Parathyroid adenoma (tissue), 2 donors: ENCODE measurements around the gene TMEM45B.
"Not testable (repeated sequence)": the region's sequence is repeated elsewhere in the genome, so short reads cannot be mapped to it uniquely, and the experiment has no call there.

ENCODE experiments used
- H2AFZ ChIP-seq: fragments of 300-600 bp; sonication (generic); one replicate; pipeline ENCODE4 v1.7.0; 2017; ENCODE audit warnings: antibody characterized with exemption, mild to moderate bottlenecking
- H3K27ac ChIP-seq: fragments of 300-600 bp; sonication (generic); one replicate; pipeline ENCODE4 v1.7.0; 2017
- H3K27me3 ChIP-seq: fragments of 300-600 bp; sonication (generic); one replicate; pipeline ENCODE4 v1.7.0; 2017; ENCODE audit warnings: low read length; ENCODE audit not compliant: control insufficient read depth, insufficient read depth
- H3K36me3 ChIP-seq: fragments of 300-600 bp; sonication (generic); one replicate; pipeline ENCODE4 v1.7.0; 2017; ENCODE audit warnings: low read length; ENCODE audit not compliant: control insufficient read depth, insufficient read depth
- H3K4me1 ChIP-seq: fragments of 300-600 bp; sonication (generic); one replicate; pipeline ENCODE4 v1.7.0; 2017; ENCODE audit warnings: control low read depth
- H3K4me2 ChIP-seq: fragments of 300-600 bp; sonication (generic); one replicate; pipeline ENCODE4 v1.7.0; 2017; ENCODE audit warnings: low read length
- H3K4me3 ChIP-seq: fragments of 300-600 bp; sonication (generic); one replicate; pipeline ENCODE4 v1.7.0; 2017; ENCODE audit warnings: low read depth, low read length
- H3K79me2 ChIP-seq: fragments of 300-600 bp; sonication (generic); one replicate; pipeline ENCODE4 v1.7.0; 2017; ENCODE audit warnings: control low read depth
- H3K9ac ChIP-seq: fragments of 300-600 bp; sonication (generic); one replicate; pipeline ENCODE4 v1.7.0; 2017; ENCODE audit warnings: mild to moderate bottlenecking
- H3K9me3 ChIP-seq: fragments of 300-600 bp; sonication (generic); one replicate; pipeline ENCODE4 v1.7.0; 2017; ENCODE audit warnings: low read length; ENCODE audit not compliant: control insufficient read depth
- CTCF ChIP-seq: fragments of 300-600 bp; sonication (generic); IDR thresholded peaks from one replicate; pipeline ENCODE4 v1.7.0; 2017; ENCODE audit warnings: antibody characterized with exemption, mild to moderate bottlenecking
- donor health status: primary hyperparathyroidism.

Gene TMEM45B

GRCh38 chr11:129856036-129856435 lies 40.4 kb downstream of the TMEM45B start:
- no peak overlapping the region for H3K9ac ChIP-seq
- H2AFZ ChIP-seq, result no peak overlapping the region
- no peak overlapping the region for H3K27ac ChIP-seq
- H3K27me3 ChIP-seq, result no peaks in the 10 kb centered on the region
- no peaks in the 10 kb centered on the region for H3K79me2 ChIP-seq
- no peak overlapping the region for H3K4me2 ChIP-seq
- TF ChIP-seq CTCF, result no peak
- H3K36me3 ChIP-seq, result no peaks in the 10 kb centered on the region
- no peaks in the 10 kb centered on the region for H3K9me3 ChIP-seq
- H3K4me3 ChIP-seq, result no peak overlapping the region
- no peaks in the 10 kb centered on the region for H3K4me1 ChIP-seq

DNA sequence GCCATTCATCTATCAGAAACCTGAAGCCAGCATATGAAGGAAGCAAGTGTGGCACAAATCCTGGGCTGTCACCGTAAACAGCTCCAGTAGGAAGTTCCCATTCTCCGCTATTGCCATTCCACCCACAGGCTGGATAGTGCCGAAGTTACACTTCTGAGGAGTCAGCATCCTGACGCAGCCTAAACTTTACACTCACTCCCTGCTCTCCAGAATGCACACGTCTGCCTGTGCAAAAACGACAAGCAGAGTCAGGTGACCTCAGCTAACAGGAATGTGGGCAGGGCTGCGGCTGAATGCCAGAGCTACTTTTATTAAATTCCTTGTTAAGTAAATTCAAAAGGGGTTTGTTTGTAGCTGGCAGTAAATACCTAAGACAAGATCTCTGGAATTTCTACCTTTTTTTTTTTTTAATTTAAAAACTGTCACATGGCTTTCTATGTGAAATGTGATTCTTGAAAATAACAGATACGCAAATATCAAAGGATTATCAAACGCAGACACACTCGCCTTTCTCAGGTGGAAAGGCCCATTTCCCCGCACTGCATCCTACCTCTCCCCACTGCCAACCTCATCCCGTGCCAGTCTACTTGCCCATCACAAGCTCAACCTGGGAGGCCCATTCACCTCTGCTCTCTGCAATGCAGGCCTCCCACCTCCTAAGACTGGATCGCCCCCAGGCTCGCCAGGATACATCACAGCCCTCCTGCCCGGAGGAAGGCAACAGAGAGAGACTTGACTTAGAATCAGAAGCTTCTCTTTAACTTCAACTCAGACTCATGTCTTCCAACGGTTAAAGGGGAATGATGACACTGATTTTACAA lies 46.3 kb downstream of the TMEM45B start:
- H2AFZ ChIP-seq, result no peak overlapping the region
- H3K79me2 ChIP-seq, result no peaks in the 10 kb centered on the region
- no peaks in the 10 kb centered on the region for H3K9me3 ChIP-seq
- H3K9ac ChIP-seq, result no peak overlapping the region
- TF ChIP-seq CTCF, result no peak
- H3K36me3 ChIP-seq, result no peaks in the 10 kb centered on the region
- H3K27ac ChIP-seq, result no peak overlapping the region
- H3K4me1 ChIP-seq, result no peaks in the 10 kb centered on the region
- no peak overlapping the region for H3K4me3 ChIP-seq
- no peaks in the 10 kb centered on the region for H3K27me3 ChIP-seq
- no peak overlapping the region for H3K4me2 ChIP-seq

DNA sequence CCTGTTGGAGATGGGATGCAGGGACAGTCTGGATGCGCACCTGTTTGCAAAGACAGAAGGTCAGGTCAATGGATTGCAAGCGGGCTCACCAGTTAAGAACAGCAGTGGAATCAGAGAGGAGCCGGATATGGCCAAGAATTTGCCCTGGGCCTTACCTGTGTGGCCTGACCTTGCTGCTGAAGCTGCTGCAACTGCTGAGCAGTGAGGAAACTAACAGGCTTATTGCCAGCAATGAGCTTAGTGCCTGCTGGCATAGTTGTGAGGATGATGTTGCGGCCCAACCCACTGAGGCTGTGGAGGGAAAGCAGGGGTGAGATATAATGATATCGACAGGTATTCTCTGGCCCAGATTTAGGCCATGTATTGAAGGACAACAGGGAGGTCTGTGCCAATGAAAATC lies 49.2 kb downstream of the TMEM45B start:
- Histone ChIP-seq H3K4me3 (no peak overlapping the region), H3K9ac (no peak overlapping the region), H3K36me3 (no peaks in the 10 kb centered on the region), H3K9me3 (no peaks in the 10 kb centered on the region), H3K4me2 (no peak overlapping the region), H3K27ac (no peak overlapping the region), H3K27me3 (no peaks in the 10 kb centered on the region), H3K4me1 (no peaks in the 10 kb centered on the region), H2AFZ (no peak overlapping the region), H3K79me2 (no peaks in the 10 kb centered on the region)
- TF ChIP-seq CTCF, result no peak

DNA sequence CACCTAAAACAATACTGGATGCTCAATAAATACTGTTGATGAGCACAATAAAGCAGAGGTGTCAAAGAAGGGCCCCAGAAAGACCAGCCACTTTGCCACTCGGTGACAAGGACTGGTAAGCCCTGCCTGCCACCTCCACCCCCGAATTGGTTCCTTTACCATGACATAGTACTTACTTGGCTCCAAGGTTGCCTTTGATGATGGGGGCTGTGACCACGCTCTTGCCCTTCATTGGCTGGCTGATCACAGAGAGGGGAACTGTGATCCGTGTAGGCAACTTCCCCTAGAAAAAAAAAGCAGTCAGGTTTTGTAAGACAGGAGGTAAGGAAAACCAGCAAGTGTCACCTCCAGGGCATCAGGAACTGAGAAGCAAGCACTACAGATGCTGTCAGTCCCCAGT lies 50.1 kb downstream of the TMEM45B start:
- no peak overlapping the region for H2AFZ ChIP-seq
- no peaks in the 10 kb centered on the region for H3K27me3 ChIP-seq
- no peaks in the 10 kb centered on the region for H3K79me2 ChIP-seq
- no peak overlapping the region for H3K4me3 ChIP-seq
- no peak overlapping the region for H3K9ac ChIP-seq
- no peaks in the 10 kb centered on the region for H3K4me1 ChIP-seq
- no peak overlapping the region for H3K27ac ChIP-seq
- no peak overlapping the region for H3K4me2 ChIP-seq
- no peak for TF ChIP-seq CTCF
- H3K9me3 ChIP-seq, result no peaks in the 10 kb centered on the region
- no peaks in the 10 kb centered on the region for H3K36me3 ChIP-seq

DNA sequence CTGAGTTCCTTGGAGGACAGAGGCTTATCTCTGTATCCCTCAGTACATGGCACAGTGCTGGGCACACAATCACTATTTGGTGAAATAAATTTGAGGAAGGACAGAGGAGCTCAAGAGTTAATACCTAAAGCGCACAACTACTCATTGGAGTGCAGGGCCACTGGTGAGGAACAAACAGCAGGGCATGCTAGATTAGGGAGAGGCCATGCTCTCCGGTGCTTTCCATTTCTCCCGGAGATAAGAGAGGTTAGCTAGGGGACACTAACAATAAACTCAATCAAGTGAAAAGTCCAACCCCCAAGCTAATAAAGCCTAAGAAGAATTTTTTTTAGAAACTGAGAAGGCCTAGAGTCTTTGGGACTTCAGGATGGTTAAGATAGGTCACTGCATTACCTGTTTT lies 50.7 kb downstream of the TMEM45B start:
- Histone ChIP-seq H3K79me2 (no peaks in the 10 kb centered on the region), H3K36me3 (no peaks in the 10 kb centered on the region), H3K9ac (no peak overlapping the region), H3K4me1 (no peaks in the 10 kb centered on the region), H3K4me3 (no peak overlapping the region), H3K27me3 (no peaks in the 10 kb centered on the region), H2AFZ (no peak overlapping the region), H3K4me2 (no peak overlapping the region), H3K9me3 (no peaks in the 10 kb centered on the region), H3K27ac (no peak overlapping the region)
- no peak for TF ChIP-seq CTCF

DNA sequence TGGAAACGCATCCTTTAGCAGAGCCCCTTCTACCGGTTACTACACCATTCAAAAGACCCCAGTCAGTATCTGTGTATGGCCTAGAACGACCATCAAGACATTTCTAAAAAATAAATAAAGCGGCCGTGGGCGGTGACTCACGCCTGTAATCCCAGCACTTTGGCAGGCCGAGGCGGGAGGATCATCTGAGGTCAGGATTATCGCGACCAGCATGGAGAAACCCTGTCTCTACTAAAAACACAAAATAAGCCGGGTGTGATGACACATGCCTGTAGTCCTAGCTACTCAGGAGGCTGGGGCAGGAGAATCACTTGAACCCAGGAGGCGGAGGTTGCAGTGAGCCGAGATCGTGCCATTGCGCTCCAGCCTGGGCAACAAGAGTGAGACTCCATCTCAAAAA lies 53.0 kb downstream of the TMEM45B start:
- H2AFZ ChIP-seq, H3K9ac ChIP-seq, H3K27me3 ChIP-seq, H3K4me3 ChIP-seq, H3K4me1 ChIP-seq, H3K79me2 ChIP-seq, H3K9me3 ChIP-seq, H3K36me3 ChIP-seq, H3K27ac ChIP-seq, H3K4me2 ChIP-seq: not testable (repeated sequence)
